OCI-LY3 (cell line): ENCODE data around the gene RPP14.

ENCODE experiments used
- CTCF ChIP-seq: fragments of 200-600, 300-600 bp; sonication (generic); IDR thresholded peaks from 2 replicates; pipeline ENCODE4 v1.5.1; 2014; ENCODE audit warnings: antibody characterized with exemption, low read length, low read depth
- EZH2phosphoT487 ChIP-seq: fragments of 200-600 bp; shearing (Covaris generic); IDR thresholded peaks from 2 replicates; pipeline ENCODE4 v1.6.1; 2018; ENCODE audit warnings: antibody characterized with exemption, mixed run types, low read depth

- no peak for TF ChIP-seq CTCF
- no peak for TF ChIP-seq EZH2phosphoT487
Measured at GRCh38 chr3:58258392-58259055, 47.5 kb upstream of the RPP14 start.
